AG04450 (cell line): ENCODE measurements around the gene LAMA2. TPM values are rescaled to one million over a fixed set of nuclear protein-coding genes. Genes with fewer than 3 reads are reported as not detected.

ENCODE experiments used
- CTCF ChIA-PET: fragments of 300-600, 350-600 bp; formaldehyde crosslinking; extraction: SDS; loops from one replicate; lab custom pipeline; 2022; ENCODE audit warnings: antibody characterized with exemption, inconsistent platforms; lab: Charles Lee
- POLR2A ChIA-PET: fragments of 350-600 bp; formaldehyde crosslinking; extraction: SDS; loops from one replicate; lab custom pipeline; 2021; ENCODE audit warnings: antibody characterized with exemption, inconsistent platforms; lab: Yijun Ruan, JAX
- DNase-seq: peaks from one replicate; pipeline ENCODE4 v3.0.0-alpha.2; 2011; ENCODE audit warnings: low read depth, low spot score
- H3K27ac ChIP-seq: one replicate; pipeline ENCODE4 v1.5.1; 2012; ENCODE audit warnings: low read depth, low read length, control low read depth
- H3K27me3 ChIP-seq: one replicate; pipeline ENCODE4 v1.6.0; 2012; ENCODE audit warnings: low read length; ENCODE audit not compliant: control insufficient read depth, insufficient read depth
- H3K4me3 ChIP-seq: 2 replicates; pipeline ENCODE4 v1.5.1; 2011; ENCODE audit warnings: mild to moderate bottlenecking, low read depth, low read length, control low read depth
- H3K9me3 ChIP-seq: 2 replicates; pipeline ENCODE4 v1.5.1; 2012; ENCODE audit warnings: low read length; ENCODE audit not compliant: control insufficient read depth, insufficient read depth
- CTCF ChIP-seq: IDR thresholded peaks from 2 replicates; pipeline ENCODE4 v1.5.1; 2011; ENCODE audit warnings: low read depth, low read length, control low read depth, inconsistent platforms
- polyA plus RNA-seq: library from polyadenylated mRNA; depleted of rRNA; stranded (reverse); fragments of >200 nt; gene quantifications from 2 replicates; pipeline ENCODE4 v1.2.3, GENCODE V29; 2011

The LAMA2 gene
- polyA plus RNA-seq, 1 experiment = 33.0 TPM

DNA sequence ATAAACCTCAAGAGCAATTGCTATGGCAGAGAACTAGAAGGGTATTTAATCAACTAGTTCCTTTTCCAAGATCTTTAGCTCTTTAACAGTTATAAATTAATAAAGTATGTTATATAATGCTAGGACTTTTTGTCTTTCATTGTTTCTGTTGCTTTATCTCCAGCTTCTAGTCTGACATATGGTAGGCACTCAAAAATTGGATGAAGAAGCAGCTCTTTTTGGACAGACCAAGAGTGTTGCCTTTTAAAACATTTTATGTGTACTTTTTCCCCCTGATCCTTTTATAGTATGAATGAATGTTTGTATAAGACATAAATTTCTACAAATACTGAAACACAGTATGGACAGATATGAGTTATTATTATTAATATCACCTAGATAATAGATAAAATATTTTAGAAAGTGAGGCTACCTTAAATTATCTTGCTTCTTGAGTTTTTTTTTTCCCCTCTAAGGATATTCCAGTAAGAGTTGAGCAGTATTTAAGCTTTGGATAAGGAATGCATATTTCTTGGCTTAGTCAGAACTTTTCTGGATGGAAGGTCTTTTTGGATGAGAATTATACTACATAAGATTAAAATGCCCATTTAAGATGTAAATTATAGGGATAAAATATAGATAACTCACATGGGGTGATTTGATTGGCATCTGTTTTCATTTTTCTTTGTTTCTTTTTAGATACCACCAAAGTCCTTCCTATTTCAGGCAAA, 16.6 kb downstream of the LAMA2 start:
- Histone ChIP-seq H3K9me3 (no peaks in the 10 kb centered on the region), H3K27me3 (no peaks in the 10 kb centered on the region), H3K4me3 (no peak overlapping the region), H3K27ac (no peak overlapping the region)
- CTCF ChIA-PET = interaction anchor here (1.2 to 1.3 kb wide), 2 partner anchors 17 to 173 kb away, joined by 3 read pairs; partner anchors contain the start of gene LAMA2
- TF ChIP-seq CTCF = no peak
- peak; percentile 4 for DNase-seq
- POLR2A ChIA-PET = no interaction called here

GRCh38 chr6:128903715-128904114, 20.8 kb downstream of the LAMA2 start:
- Histone ChIP-seq H3K27ac (no peak overlapping the region), H3K4me3 (no peak overlapping the region), H3K27me3 (no peaks in the 10 kb centered on the region), H3K9me3 (no peaks in the 10 kb centered on the region)
- POLR2A ChIA-PET = interaction anchor here (0.6 kb wide), 1 partner anchor 14 kb away, joined by 3 read pairs; no protein-coding TSS in a partner anchor
- CTCF ChIA-PET = no interaction called here
- TF ChIP-seq CTCF = no peak
- DNase-seq = no peak

DNA sequence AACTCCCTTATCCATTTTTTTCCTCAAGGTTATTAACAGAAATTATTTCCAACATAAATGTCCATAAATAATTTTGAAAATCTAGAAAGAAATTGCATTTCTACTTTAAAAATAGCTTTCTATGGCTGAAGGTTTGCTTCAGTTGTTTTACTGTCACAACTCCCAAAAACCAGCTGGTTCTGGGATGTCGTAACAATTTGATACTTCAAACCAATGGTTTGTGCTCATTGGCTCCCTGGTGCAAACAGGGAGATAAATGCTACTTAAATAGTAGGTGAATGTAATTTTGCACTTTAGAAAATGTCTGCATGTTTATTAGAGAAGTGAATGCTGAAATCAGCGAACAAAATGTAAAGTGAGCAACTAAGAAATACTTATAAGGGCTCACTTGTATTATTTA, 31.1 kb downstream of the LAMA2 start:
- Histone ChIP-seq H3K9me3 (no peaks in the 10 kb centered on the region; the same call in 1 of the 2 replicates), H3K4me3 (no peak overlapping the region), H3K27me3 (no peaks in the 10 kb centered on the region), H3K27ac (no peak overlapping the region)
- ChIA-PET POLR2A (no interaction called here), CTCF (interaction anchor here (0.6 to 1.0 kb wide), 3 partner anchors 28 to 839 kb away, joined by 3 to 5 read pairs (median 3); no protein-coding TSS in a partner anchor)
- DNase-seq = no peak
- no peak for TF ChIP-seq CTCF

- no peak for DNase-seq
- Histone ChIP-seq H3K9me3 (no peaks in the 10 kb centered on the region; the same call in 1 of the 2 replicates), H3K4me3 (no peak overlapping the region), H3K27me3 (no peaks in the 10 kb centered on the region), H3K27ac (no peak overlapping the region)
- no peak for TF ChIP-seq CTCF
- POLR2A ChIA-PET = no interaction called here
- CTCF ChIA-PET = no interaction called here
Observed at GRCh38 chr6:128918886-128919285, 35.9 kb downstream of the LAMA2 start.

DNA sequence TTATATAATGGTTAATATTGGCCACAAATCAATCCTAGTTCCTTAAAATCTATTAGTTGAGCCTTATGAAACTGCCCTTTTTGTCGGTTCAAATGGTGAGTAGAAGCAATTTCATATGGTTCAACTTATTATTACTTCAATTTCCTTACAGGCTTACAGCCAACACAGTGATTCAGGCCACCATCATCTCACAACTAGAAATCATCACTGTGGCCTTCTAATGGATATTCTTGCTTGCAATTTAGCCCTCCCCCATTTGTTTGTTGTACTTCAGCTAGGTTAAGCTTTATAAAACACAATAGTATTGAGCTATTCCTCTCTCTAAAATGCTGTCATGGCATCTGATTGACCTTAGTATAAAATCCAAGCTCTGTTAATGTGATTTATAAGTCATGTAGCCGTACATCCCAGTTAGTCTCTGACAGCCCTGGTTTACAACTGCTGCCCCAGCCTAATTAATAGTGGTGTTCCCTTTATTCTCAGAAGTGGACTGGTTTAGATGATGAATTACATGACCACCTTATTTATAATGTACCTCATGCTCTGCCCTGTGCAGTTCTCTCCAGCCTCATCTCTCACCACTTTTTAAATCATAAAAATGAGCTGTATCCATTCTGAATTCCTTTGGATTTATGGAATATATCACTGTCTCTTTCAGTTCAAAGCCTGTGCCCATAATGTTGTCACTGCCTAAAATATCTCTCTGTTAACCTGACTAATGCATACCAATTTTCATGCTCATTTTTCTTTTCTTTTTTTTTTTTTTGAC, 36.7 kb downstream of the LAMA2 start:
- DNase-seq = peak; percentile 2
- H3K9me3 ChIP-seq = no peaks in the 10 kb centered on the region; the same call in 1 of the 2 replicates
- no peaks in the 10 kb centered on the region for H3K27me3 ChIP-seq
- H3K4me3 ChIP-seq = no peak overlapping the region
- ChIA-PET POLR2A (no interaction called here), CTCF (no interaction called here)
- no peak overlapping the region for H3K27ac ChIP-seq
- no peak for TF ChIP-seq CTCF
